ENCODE data around the gene GCLC.

DNA sequence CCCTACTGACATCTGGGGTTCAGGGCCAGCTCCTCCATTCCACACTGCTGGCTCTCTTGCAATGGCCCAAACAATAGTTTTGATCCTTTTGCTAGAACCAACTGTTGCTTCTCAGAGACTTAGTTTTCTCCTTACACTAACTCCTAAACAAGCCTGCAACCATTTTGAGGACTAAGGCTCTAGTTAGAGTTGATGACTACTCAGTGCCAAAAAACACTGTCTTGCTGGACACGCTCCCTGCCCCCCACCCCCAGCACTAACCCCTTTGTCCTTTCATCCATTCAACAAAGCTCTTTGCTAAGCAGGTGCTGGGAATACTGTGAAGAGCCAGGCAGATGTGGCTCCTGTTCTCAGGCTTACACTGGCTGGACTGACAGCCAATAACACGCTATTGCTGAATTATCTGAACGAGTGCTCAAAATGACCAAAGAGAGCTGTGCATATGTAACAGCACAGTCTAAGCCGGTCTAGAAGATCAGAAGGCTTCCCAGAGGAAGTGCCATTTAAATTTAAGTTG, 17.6 kb downstream of the GCLC start:
- TF ChIP-seq RNF2 (IDR thresholded peaks at IDR 0.05) (no peak), ZNF232 (CRISPR knock-in tag; IDR thresholded peaks at IDR 0.05) (no peak), NRF1 (conservative IDR thresholded peaks at IDR 0.05 in 1 of 2, IDR thresholded peaks at IDR 0.05 in 1 of 2) (no peak), IRF2 (CRISPR knock-in tag; IDR thresholded peaks at IDR 0.05) (no peak), CEBPB (tag; IDR thresholded peaks at IDR 0.05) (no peak), ESRRA (IDR thresholded peaks at IDR 0.05; ENCODE audit: borderline replicate concordance, low read depth) (no peak), TAF7 (tag; IDR thresholded peaks at IDR 0.05) (no peak), POLR2G (IDR thresholded peaks at IDR 0.05; ENCODE audit: low read depth, low read length) (no peak)
- TF ChIP-seq, protein P1, sequence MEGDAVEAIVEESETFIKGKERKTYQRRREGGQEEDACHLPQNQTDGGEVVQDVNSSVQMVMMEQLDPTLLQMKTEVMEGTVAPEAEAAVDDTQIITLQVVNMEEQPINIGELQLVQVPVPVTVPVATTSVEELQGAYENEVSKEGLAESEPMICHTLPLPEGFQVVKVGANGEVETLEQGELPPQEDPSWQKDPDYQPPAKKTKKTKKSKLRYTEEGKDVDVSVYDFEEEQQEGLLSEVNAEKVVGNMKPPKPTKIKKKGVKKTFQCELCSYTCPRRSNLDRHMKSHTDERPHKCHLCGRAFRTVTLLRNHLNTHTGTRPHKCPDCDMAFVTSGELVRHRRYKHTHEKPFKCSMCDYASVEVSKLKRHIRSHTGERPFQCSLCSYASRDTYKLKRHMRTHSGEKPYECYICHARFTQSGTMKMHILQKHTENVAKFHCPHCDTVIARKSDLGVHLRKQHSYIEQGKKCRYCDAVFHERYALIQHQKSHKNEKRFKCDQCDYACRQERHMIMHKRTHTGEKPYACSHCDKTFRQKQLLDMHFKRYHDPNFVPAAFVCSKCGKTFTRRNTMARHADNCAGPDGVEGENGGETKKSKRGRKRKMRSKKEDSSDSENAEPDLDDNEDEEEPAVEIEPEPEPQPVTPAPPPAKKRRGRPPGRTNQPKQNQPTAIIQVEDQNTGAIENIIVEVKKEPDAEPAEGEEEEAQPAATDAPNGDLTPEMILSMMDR (IDR thresholded peaks at IDR 0.05 in 2 of 3, conservative IDR thresholded peaks at IDR 0.05 in 1 of 3; ENCODE audit: insufficient read depth in 2 of 3, low read depth in 1 of 3, low read length in 3 of 3), result no peak
- TF ChIP-seq, protein P2, sequence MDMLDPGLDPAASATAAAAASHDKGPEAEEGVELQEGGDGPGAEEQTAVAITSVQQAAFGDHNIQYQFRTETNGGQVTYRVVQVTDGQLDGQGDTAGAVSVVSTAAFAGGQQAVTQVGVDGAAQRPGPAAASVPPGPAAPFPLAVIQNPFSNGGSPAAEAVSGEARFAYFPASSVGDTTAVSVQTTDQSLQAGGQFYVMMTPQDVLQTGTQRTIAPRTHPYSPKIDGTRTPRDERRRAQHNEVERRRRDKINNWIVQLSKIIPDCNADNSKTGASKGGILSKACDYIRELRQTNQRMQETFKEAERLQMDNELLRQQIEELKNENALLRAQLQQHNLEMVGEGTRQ (CRISPR knock-in tag; IDR thresholded peaks at IDR 0.05), result no peak

Data from K562 (cell line).